HEK293 (cell line): Measurements from ENCODE around the gene FOXD1.
A peak's percentile ranks its signal among the peaks of the same experiment; 100 is the strongest.

Experiments
- CTCF ChIA-PET: fragments of 350-600 bp; formaldehyde crosslinking; extraction: SDS; loops from one replicate; lab custom pipeline; 2021; ENCODE audit warnings: antibody characterized with exemption; lab: Yijun Ruan, JAX
- POLR2A ChIA-PET: fragments of 300-600 bp; formaldehyde crosslinking; extraction: SDS; loops from one replicate; lab custom pipeline; 2020; ENCODE audit warnings: antibody characterized with exemption, inconsistent platforms; lab: Yijun Ruan, JAX
- H3K27ac ChIP-seq: fragments of 200-500 bp; sonication (Bioruptor generic); 2 replicates; pipeline ENCODE4 v1.5.1; 2014; ENCODE audit warnings: low read depth, low read length, control low read depth, inconsistent platforms; ENCODE audit errors: extremely low read depth
- H3K36me3 ChIP-seq, 2 experiments: fragments of 200-500 bp in 1 of 2; sonication (Bioruptor generic) in 1 of 2; 1 replicate in 1 of 2; 2 replicates in 1 of 2; pipeline ENCODE4 v1.5.1; 2014 to 2017; ENCODE audit warnings: inconsistent platforms in 2 of 2, low read length in 2 of 2; ENCODE audit not compliant: control insufficient read depth in 2 of 2, insufficient read depth in 1 of 2
- H3K4me1 ChIP-seq: fragments of 200-500 bp; sonication (Bioruptor generic); 2 replicates; pipeline ENCODE4 v1.5.1; 2014; ENCODE audit warnings: mild to moderate bottlenecking, low read length, inconsistent platforms; ENCODE audit not compliant: control insufficient read depth, insufficient read depth
- H3K4me3 ChIP-seq: 2 replicates; pipeline ENCODE4 v1.5.1; 2011; ENCODE audit warnings: low read depth, mild to moderate bottlenecking, control low read depth, low read length, moderate library complexity
- H3K9me3 ChIP-seq: fragments of 200-500 bp; sonication (Bioruptor generic); 2 replicates; pipeline ENCODE4 v1.5.1; 2014; ENCODE audit warnings: low read depth, low read length, inconsistent platforms; ENCODE audit not compliant: control insufficient read depth, insufficient read depth
- EGR2 ChIP-seq: fragments of 450-650 bp; formaldehyde crosslinking; IDR thresholded peaks from 2 replicates; pipeline ENCODE4 v1.5.1; 2016; ENCODE audit warnings: low read depth, missing biosample characterization, missing genetic modification characterization
- HOXC10 ChIP-seq: sonication (generic); formaldehyde crosslinking; IDR thresholded peaks from 2 replicates; pipeline ENCODE4 v1.8.1; 2023; ENCODE audit warnings: mild to moderate bottlenecking, missing genetic modification reagents
- IKZF3 ChIP-seq: fragments of 450-650 bp; IDR thresholded peaks from 2 replicates; pipeline ENCODE4 v1.5.0; 2018; ENCODE audit warnings: missing biosample characterization, mild to moderate bottlenecking, missing genetic modification characterization, moderate library complexity
- SALL2 ChIP-seq: fragments of 450-650 bp; formaldehyde crosslinking; IDR thresholded peaks from 2 replicates; pipeline ENCODE4 v1.5.0; 2017; ENCODE audit warnings: missing biosample characterization, mild to moderate bottlenecking, missing genetic modification characterization, borderline replicate concordance
- SCRT1 ChIP-seq: fragments of 450-650 bp; formaldehyde crosslinking; IDR thresholded peaks from 2 replicates; pipeline ENCODE4 v1.5.1; 2016; ENCODE audit warnings: missing biosample characterization, missing genetic modification characterization, borderline replicate concordance
- YY1 ChIP-seq: fragments of 450-650 bp; formaldehyde crosslinking; IDR thresholded peaks from 2 replicates; pipeline ENCODE4 v1.5.1; 2018; ENCODE audit warnings: missing biosample characterization, missing genetic modification characterization
- ZBTB20 ChIP-seq: fragments of 450-650 bp; formaldehyde crosslinking; IDR thresholded peaks from 2 replicates; pipeline ENCODE4 v1.5.1; 2016; ENCODE audit warnings: missing biosample characterization, missing genetic modification characterization
- ZBTB48 ChIP-seq: fragments of 450-650 bp; formaldehyde crosslinking; IDR thresholded peaks from 2 replicates; pipeline ENCODE4 v1.5.1; 2016; ENCODE audit warnings: missing biosample characterization, missing genetic modification characterization
- ZFP41 ChIP-seq: fragments of 450-650 bp; formaldehyde crosslinking; IDR thresholded peaks from 2 replicates; pipeline ENCODE4 v1.5.1; 2016; ENCODE audit warnings: missing biosample characterization, missing genetic modification characterization, borderline replicate concordance
- ZNF112 ChIP-seq: fragments of 450-650 bp; formaldehyde crosslinking; IDR thresholded peaks from 2 replicates; pipeline ENCODE4 v1.5.0; 2017; ENCODE audit warnings: missing biosample characterization, missing genetic modification characterization
- ZNF121 ChIP-seq: fragments of 450-650 bp; formaldehyde crosslinking; IDR thresholded peaks from 2 replicates; pipeline ENCODE4 v1.5.1; 2016; ENCODE audit warnings: missing biosample characterization, missing genetic modification characterization
- ZNF132 ChIP-seq: fragments of 450-650 bp; formaldehyde crosslinking; IDR thresholded peaks from 2 replicates; pipeline ENCODE4 v1.5.1; 2017; ENCODE audit warnings: missing biosample characterization, missing genetic modification characterization, borderline replicate concordance
- ZNF157 ChIP-seq: fragments of 450-650 bp; formaldehyde crosslinking; IDR thresholded peaks from 2 replicates; pipeline ENCODE4 v1.5.1; 2016; ENCODE audit warnings: missing biosample characterization, missing genetic modification characterization
- ZNF521 ChIP-seq: fragments of 450-650 bp; formaldehyde crosslinking; IDR thresholded peaks from 2 replicates; pipeline ENCODE4 v1.5.1; 2017; ENCODE audit warnings: missing biosample characterization, mild to moderate bottlenecking, missing genetic modification characterization
- ZNF561 ChIP-seq: fragments of 450-650 bp; IDR thresholded peaks from 2 replicates; pipeline ENCODE4 v1.5.1; 2018; ENCODE audit warnings: missing biosample characterization, missing genetic modification characterization, borderline replicate concordance
- ZNF626 ChIP-seq: fragments of 450-650 bp; sonication (Bioruptor Pico); formaldehyde crosslinking; IDR thresholded peaks from 2 replicates; pipeline ENCODE4 v1.5.1; 2018; ENCODE audit warnings: missing biosample characterization, missing genetic modification characterization, inconsistent platforms
- ZNF830 ChIP-seq: fragments of 450-650 bp; IDR thresholded peaks from 2 replicates; pipeline ENCODE4 v1.5.0; 2018; ENCODE audit warnings: missing biosample characterization, missing genetic modification characterization, low read depth, mild to moderate bottlenecking, moderate library complexity
- ZSCAN16 ChIP-seq: fragments of 450-650 bp; formaldehyde crosslinking; IDR thresholded peaks from 2 replicates; pipeline ENCODE4 v1.5.1; 2016; ENCODE audit warnings: missing biosample characterization, missing genetic modification characterization
- TF ChIP-seq, protein P1 (sequence below): fragments of 450-650 bp; formaldehyde crosslinking; IDR thresholded peaks from 2 replicates; pipeline ENCODE4 v1.5.1; 2016; ENCODE audit warnings: missing biosample characterization, missing genetic modification characterization
- TF ChIP-seq, protein P2 (sequence below): fragments of 450-650 bp; formaldehyde crosslinking; optimal IDR thresholded peaks from 2 replicates; pipeline ENCODE3; 2016; ENCODE audit warnings: missing biosample characterization, mild to moderate bottlenecking, missing genetic modification characterization
- TF ChIP-seq, protein P3 (sequence below): fragments of 450-650 bp; formaldehyde crosslinking; IDR thresholded peaks from 2 replicates; pipeline ENCODE4 v1.5.1; 2016; ENCODE audit warnings: missing biosample characterization, missing genetic modification characterization
- TF ChIP-seq, protein P4 (sequence below): fragments of 450-650 bp; IDR thresholded peaks from 2 replicates; pipeline ENCODE4 v1.5.1; 2018; ENCODE audit warnings: missing biosample characterization, missing genetic modification characterization
- TF ChIP-seq, protein P5 (sequence below): fragments of 450-650 bp; formaldehyde crosslinking; IDR thresholded peaks from 2 replicates; pipeline ENCODE4 v1.5.1; 2016; ENCODE audit warnings: missing biosample characterization, missing genetic modification characterization
- TF ChIP-seq, protein P6 (sequence below): fragments of 450-650 bp; formaldehyde crosslinking; IDR thresholded peaks from 2 replicates; pipeline ENCODE4 v1.5.1; 2017; ENCODE audit warnings: missing biosample characterization, missing genetic modification characterization

The FOXD1 gene

DNA sequence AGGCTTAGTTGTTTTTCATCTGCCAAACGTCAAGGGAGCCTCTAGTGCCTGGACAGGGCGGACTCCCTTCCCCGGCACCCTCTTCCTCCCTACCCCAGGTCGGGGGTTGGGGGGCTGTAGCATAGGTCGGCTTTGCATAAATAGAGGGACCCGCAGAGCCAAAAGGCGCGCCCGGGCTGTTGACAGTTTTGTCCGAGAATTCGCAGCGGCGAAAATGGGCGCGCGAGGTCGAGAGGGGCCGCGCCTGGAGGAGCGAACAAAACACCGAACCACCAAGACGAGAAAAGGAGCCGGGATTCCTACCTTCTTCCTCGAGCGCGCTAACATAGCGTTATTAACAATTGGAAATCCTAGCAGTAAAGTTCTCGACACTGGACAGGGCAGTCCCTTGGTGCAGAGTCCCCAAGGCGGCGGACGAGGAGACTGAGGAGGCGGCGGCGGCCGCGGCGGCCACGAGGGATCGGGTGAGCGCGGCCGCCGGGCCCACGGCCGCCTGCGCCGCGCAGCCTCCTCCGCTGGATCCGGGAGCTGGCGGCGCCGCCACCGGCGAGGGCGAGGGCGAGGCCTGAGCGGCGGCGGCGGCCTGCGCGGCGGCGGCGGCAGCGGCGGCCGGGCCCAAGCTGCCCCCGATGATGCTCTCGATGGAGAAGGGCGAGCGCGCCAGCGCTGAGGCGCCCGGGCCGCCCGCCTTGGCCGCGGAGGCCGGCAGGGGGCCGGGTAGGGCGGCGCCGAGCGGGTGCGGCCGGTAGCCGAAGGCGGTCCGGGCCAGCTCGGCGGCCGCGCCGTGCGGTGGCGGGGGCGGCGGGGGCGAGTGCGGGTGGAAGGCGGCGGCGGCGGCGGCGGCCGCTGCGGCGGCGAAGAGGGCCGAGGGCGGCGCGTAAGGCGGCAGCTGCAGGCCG lies 1.7 kb downstream of the FOXD1 start:
- Histone ChIP-seq H3K4me1 (peaks cover 21% of the 10 kb centered on the region), H3K27ac (peak overlapping the region; percentile 98), H3K4me3 (peak overlapping the region; percentile 78), H3K36me3 (peaks cover 0 to 11% of the 10 kb centered on the region in 2 experiments; a peak in 1 of 3 replicates), H3K9me3 (no peaks in the 10 kb centered on the region)
- POLR2A ChIA-PET, result no interaction called here
- CTCF ChIA-PET, result interaction anchor here (5.1 kb wide), 1 partner anchor 230 kb away, joined by 56 read pairs; no protein-coding TSS in a partner anchor
- TF ChIP-seq, protein P1, sequence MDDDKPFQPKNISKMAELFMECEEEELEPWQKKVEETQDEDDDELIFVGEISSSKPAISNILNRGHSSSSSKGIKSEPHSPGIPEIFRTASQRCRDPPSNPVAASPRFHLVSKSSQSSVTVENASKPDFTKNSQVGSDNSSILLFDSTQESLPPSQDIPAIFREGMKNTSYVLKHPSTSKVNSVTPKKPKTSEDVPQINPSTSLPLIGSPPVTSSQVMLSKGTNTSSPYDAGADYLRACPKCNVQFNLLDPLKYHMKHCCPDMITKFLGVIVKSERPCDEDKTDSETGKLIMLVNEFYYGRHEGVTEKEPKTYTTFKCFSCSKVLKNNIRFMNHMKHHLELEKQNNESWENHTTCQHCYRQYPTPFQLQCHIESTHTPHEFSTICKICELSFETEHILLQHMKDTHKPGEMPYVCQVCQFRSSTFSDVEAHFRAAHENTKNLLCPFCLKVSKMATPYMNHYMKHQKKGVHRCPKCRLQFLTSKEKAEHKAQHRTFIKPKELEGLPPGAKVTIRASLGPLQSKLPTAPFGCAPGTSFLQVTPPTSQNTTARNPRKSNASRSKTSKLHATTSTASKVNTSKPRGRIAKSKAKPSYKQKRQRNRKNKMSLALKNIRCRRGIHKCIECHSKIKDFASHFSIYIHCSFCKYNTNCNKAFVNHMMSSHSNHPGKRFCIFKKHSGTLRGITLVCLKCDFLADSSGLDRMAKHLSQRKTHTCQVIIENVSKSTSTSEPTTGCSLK, result no peak
- TF ChIP-seq, protein P2, sequence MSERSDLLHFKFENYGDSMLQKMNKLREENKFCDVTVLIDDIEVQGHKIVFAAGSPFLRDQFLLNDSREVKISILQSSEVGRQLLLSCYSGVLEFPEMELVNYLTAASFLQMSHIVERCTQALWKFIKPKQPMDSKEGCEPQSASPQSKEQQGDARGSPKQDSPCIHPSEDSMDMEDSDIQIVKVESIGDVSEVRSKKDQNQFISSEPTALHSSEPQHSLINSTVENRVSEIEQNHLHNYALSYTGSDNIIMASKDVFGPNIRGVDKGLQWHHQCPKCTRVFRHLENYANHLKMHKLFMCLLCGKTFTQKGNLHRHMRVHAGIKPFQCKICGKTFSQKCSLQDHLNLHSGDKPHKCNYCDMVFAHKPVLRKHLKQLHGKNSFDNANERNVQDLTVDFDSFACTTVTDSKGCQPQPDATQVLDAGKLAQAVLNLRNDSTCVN (tag by site-specific recombination), result peak; percentile 83
- TF ChIP-seq ZNF830 (no peak), ZNF132 (no peak), IKZF3 (tag by site-specific recombination) (no peak), ZNF157 (tag by site-specific recombination) (no peak), YY1 (tag by site-specific recombination) (0 out of 2 replicates have a peak, but pooled peaks have one; percentile 21), ZNF112 (no peak), SCRT1 (tag by site-specific recombination) (no peak), ZNF561 (tag by site-specific recombination) (no peak), SALL2 (tag by site-specific recombination) (no peak), ZNF626 (tag by site-specific recombination) (no peak), HOXC10 (CRISPR knock-in tag) (no peak), ZFP41 (tag by site-specific recombination) (no peak), ZBTB20 (peak; percentile 31; the same call in 1 of the 2 replicates), ZNF521 (tag by site-specific recombination) (no peak), ZSCAN16 (tag by site-specific recombination) (no peak), ZNF121 (tag by site-specific recombination) (no peak), ZBTB48 (tag by site-specific recombination) (0 out of 2 replicates have a peak, but pooled peaks have one; percentile 14), EGR2 (tag by site-specific recombination) (no peak)
- TF ChIP-seq, protein P3, sequence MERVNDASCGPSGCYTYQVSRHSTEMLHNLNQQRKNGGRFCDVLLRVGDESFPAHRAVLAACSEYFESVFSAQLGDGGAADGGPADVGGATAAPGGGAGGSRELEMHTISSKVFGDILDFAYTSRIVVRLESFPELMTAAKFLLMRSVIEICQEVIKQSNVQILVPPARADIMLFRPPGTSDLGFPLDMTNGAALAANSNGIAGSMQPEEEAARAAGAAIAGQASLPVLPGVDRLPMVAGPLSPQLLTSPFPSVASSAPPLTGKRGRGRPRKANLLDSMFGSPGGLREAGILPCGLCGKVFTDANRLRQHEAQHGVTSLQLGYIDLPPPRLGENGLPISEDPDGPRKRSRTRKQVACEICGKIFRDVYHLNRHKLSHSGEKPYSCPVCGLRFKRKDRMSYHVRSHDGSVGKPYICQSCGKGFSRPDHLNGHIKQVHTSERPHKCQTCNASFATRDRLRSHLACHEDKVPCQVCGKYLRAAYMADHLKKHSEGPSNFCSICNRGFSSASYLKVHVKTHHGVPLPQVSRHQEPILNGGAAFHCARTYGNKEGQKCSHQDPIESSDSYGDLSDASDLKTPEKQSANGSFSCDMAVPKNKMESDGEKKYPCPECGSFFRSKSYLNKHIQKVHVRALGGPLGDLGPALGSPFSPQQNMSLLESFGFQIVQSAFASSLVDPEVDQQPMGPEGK (tag by site-specific recombination), result peak; percentile 54; the same call in 1 of the 2 replicates
- TF ChIP-seq, protein P4, sequence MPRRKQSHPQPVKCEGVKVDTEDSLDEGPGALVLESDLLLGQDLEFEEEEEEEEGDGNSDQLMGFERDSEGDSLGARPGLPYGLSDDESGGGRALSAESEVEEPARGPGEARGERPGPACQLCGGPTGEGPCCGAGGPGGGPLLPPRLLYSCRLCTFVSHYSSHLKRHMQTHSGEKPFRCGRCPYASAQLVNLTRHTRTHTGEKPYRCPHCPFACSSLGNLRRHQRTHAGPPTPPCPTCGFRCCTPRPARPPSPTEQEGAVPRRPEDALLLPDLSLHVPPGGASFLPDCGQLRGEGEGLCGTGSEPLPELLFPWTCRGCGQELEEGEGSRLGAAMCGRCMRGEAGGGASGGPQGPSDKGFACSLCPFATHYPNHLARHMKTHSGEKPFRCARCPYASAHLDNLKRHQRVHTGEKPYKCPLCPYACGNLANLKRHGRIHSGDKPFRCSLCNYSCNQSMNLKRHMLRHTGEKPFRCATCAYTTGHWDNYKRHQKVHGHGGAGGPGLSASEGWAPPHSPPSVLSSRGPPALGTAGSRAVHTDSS (tag by site-specific recombination), result no peak
- TF ChIP-seq, protein P5, sequence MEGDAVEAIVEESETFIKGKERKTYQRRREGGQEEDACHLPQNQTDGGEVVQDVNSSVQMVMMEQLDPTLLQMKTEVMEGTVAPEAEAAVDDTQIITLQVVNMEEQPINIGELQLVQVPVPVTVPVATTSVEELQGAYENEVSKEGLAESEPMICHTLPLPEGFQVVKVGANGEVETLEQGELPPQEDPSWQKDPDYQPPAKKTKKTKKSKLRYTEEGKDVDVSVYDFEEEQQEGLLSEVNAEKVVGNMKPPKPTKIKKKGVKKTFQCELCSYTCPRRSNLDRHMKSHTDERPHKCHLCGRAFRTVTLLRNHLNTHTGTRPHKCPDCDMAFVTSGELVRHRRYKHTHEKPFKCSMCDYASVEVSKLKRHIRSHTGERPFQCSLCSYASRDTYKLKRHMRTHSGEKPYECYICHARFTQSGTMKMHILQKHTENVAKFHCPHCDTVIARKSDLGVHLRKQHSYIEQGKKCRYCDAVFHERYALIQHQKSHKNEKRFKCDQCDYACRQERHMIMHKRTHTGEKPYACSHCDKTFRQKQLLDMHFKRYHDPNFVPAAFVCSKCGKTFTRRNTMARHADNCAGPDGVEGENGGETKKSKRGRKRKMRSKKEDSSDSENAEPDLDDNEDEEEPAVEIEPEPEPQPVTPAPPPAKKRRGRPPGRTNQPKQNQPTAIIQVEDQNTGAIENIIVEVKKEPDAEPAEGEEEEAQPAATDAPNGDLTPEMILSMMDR (tag by site-specific recombination), result 0 out of 2 replicates have a peak, but pooled peaks have one; percentile 11
- TF ChIP-seq, protein P6, sequence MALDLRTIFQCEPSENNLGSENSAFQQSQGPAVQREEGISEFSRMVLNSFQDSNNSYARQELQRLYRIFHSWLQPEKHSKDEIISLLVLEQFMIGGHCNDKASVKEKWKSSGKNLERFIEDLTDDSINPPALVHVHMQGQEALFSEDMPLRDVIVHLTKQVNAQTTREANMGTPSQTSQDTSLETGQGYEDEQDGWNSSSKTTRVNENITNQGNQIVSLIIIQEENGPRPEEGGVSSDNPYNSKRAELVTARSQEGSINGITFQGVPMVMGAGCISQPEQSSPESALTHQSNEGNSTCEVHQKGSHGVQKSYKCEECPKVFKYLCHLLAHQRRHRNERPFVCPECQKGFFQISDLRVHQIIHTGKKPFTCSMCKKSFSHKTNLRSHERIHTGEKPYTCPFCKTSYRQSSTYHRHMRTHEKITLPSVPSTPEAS (tag by site-specific recombination), result no peak
